WTC11 (cell line): ENCODE results near the gene HSDL2. TPM values are rescaled to one million over a fixed set of nuclear protein-coding genes. Genes with fewer than 3 reads are reported as not detected.

Experiments
- ATAC-seq: fragments of 200-7000 bp; cut with Tn5 transposase; 2 replicates; pipeline ENCODE4 v1.10.0; 2021; ENCODE audit warnings: mild to moderate bottlenecking, moderate library complexity
- CTCF ChIA-PET: fragments of 300-600 bp; sonication (Branson Sonifier 250); formaldehyde crosslinking; loops from one replicate; lab custom pipeline; 2021; ENCODE audit warnings: antibody characterized with exemption; lab: Charles Lee
- POLR2A ChIA-PET: fragments of 350-600 bp; sonication (Branson Sonifier 250); formaldehyde crosslinking; loops from one replicate; lab custom pipeline; 2021; ENCODE audit warnings: antibody characterized with exemption; lab: Charles Lee
- DNase-seq: peaks from one replicate; pipeline ENCODE4 v3.0.0; 2021; ENCODE audit warnings: low spot score
- H3K27ac Mint-ChIP-seq: 2 replicates; pipeline ENCODE4 v1.8.0; 2021; ENCODE audit warnings: mixed read lengths
- H3K27me3 Mint-ChIP-seq: 2 replicates; pipeline ENCODE4 v1.8.0; 2021; ENCODE audit warnings: low read depth, mild to moderate bottlenecking, moderate library complexity, mixed read lengths
- H3K36me3 Mint-ChIP-seq: 2 replicates; pipeline ENCODE4 v1.8.0; 2021; ENCODE audit warnings: mixed read lengths
- H3K4me1 Mint-ChIP-seq: 2 replicates; pipeline ENCODE4 v1.8.0; 2022; ENCODE audit warnings: mixed read lengths
- H3K4me3 Mint-ChIP-seq: 2 replicates; pipeline ENCODE4 v1.8.0; 2021; ENCODE audit warnings: mild to moderate bottlenecking, moderate library complexity, mixed read lengths
- H3K9me3 Mint-ChIP-seq: 2 replicates; pipeline ENCODE4 v1.8.0; 2021; ENCODE audit warnings: mixed read lengths
- CDX4 ChIP-seq: fragments of 250-450 bp; sonication (Bioruptor Pico); IDR thresholded peaks from 2 replicates; pipeline ENCODE4 v1.9.0; 2021; ENCODE audit warnings: moderate library complexity, mild to moderate bottlenecking, inconsistent platforms, borderline replicate concordance
- CREB1 ChIP-seq: sonication (generic); formaldehyde crosslinking; IDR thresholded peaks from 2 replicates; pipeline ENCODE4 v1.8.0; 2023; ENCODE audit warnings: mild to moderate bottlenecking, missing genetic modification reagents
- FOXK1 ChIP-seq: sonication (generic); formaldehyde crosslinking; IDR thresholded peaks from 2 replicates; pipeline ENCODE4 v1.8.0; 2022; ENCODE audit warnings: mild to moderate bottlenecking, moderate library complexity, missing genetic modification reagents
- HMGA2 ChIP-seq: fragments of 250-450 bp; sonication (Bioruptor Pico); IDR thresholded peaks from 2 replicates; pipeline ENCODE4 v1.4.0; 2021; ENCODE audit warnings: mild to moderate bottlenecking, moderate library complexity
- KAT7 ChIP-seq: sonication (generic); formaldehyde crosslinking; IDR thresholded peaks from 2 replicates; pipeline ENCODE4 v1.8.1; 2023; ENCODE audit warnings: missing genetic modification reagents, mild to moderate bottlenecking, borderline replicate concordance
- NFE2L1 ChIP-seq: sonication (generic); formaldehyde crosslinking; IDR thresholded peaks from 2 replicates; pipeline ENCODE4 v1.8.1; 2023; ENCODE audit warnings: missing genetic modification reagents
- NR1H2 ChIP-seq: sonication (generic); formaldehyde crosslinking; IDR thresholded peaks from 2 replicates; pipeline ENCODE4 v1.9.0; 2021; ENCODE audit warnings: mild to moderate bottlenecking, moderate library complexity, missing genetic modification reagents
- PRRX2 ChIP-seq: fragments of 250-450 bp; sonication (Bioruptor Pico); IDR thresholded peaks from 2 replicates; pipeline ENCODE4 v1.8.0; 2021; ENCODE audit warnings: mild to moderate bottlenecking
- SOX15 ChIP-seq: fragments of 250-450 bp; sonication (Bioruptor Pico); IDR thresholded peaks from 2 replicates; pipeline ENCODE4 v1.9.0; 2021; ENCODE audit warnings: mild to moderate bottlenecking
- TEAD1 ChIP-seq: sonication (generic); formaldehyde crosslinking; IDR thresholded peaks from 2 replicates; pipeline ENCODE4 v1.8.0; 2022; ENCODE audit warnings: mild to moderate bottlenecking, missing genetic modification reagents
- ZBTB21 ChIP-seq: sonication (generic); formaldehyde crosslinking; IDR thresholded peaks from 2 replicates; pipeline ENCODE4 v1.8.1; 2023; ENCODE audit warnings: mild to moderate bottlenecking, missing genetic modification reagents, borderline replicate concordance
- ZBTB43 ChIP-seq: sonication (generic); formaldehyde crosslinking; IDR thresholded peaks from 2 replicates; pipeline ENCODE4 v1.8.1; 2023; ENCODE audit warnings: mild to moderate bottlenecking, missing genetic modification reagents
- ZNF317 ChIP-seq: sonication (generic); formaldehyde crosslinking; IDR thresholded peaks from 2 replicates; pipeline ENCODE4 v1.8.1; 2023; ENCODE audit warnings: low read depth, mild to moderate bottlenecking, moderate library complexity, missing genetic modification reagents, borderline replicate concordance
- ZNF423 ChIP-seq: fragments of 250-450 bp; sonication (Bioruptor Pico); IDR thresholded peaks from 2 replicates; pipeline ENCODE4 v2.1.2; 2022; ENCODE audit warnings: mild to moderate bottlenecking, moderate library complexity
- ZNF425 ChIP-seq: fragments of 250-450 bp; sonication (Bioruptor Pico); conservative IDR thresholded peaks from 2 replicates; pipeline ENCODE4 v1.9.0; 2021; ENCODE audit warnings: mild to moderate bottlenecking
- ZNF532 ChIP-seq: fragments of 250-450 bp; sonication (Bioruptor Pico); IDR thresholded peaks from 2 replicates; pipeline ENCODE4 v1.9.0; 2021; ENCODE audit warnings: mild to moderate bottlenecking, borderline replicate concordance
- total RNA-seq: library from RNA; stranded (reverse); gene quantifications from 3 replicates; pipeline ENCODE4 v1.2.3, GENCODE V29; 2021
- TF ChIP-seq, protein P1 (sequence below): sonication (generic); formaldehyde crosslinking; IDR thresholded peaks from 2 replicates; pipeline ENCODE4 v1.8.1; 2022; ENCODE audit warnings: low read depth, missing genetic modification reagents, borderline replicate concordance
- TF ChIP-seq, protein P2 (sequence below): sonication (generic); formaldehyde crosslinking; IDR thresholded peaks from 2 replicates; pipeline ENCODE4 v1.8.1; 2022; ENCODE audit warnings: mild to moderate bottlenecking, moderate library complexity, missing genetic modification reagents
- TF ChIP-seq, protein P3 (sequence below): sonication (generic); formaldehyde crosslinking; conservative IDR thresholded peaks from 2 replicates; pipeline ENCODE4 v1.8.1; 2022; ENCODE audit warnings: mild to moderate bottlenecking, missing genetic modification reagents

HSDL2 gene
- total RNA-seq, 1 experiment from 2014 or later = 13.8 TPM

DNA sequence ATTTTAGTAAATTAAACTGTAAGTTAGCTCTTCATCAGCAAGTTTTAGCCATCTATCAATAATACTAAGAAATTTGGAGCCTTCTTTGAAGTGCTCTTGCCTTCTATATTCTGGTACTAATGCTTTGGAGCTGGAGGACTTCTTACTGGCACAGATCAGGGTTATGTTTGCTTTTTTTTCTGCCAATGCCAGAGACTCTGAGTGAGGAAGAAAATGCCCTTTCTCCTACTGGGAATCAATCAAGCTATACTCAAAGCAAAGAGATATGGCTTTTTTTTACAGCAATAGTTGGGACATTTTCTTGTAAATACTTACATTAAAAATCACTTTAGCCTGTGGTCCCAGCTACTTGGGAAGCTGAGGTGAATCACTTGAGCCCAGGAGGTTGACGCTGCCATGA is 4.3 kb downstream of the HSDL2 start:
- Mint-ChIP-seq H3K27ac (no peak overlapping the region), H3K27me3 (no peaks in the 10 kb centered on the region), H3K36me3 (no peaks in the 10 kb centered on the region), H3K4me1 (peaks cover 6% of the 10 kb centered on the region), H3K9me3 (no peaks in the 10 kb centered on the region), H3K4me3 (no peak overlapping the region)
- ATAC-seq (no peak), DNase-seq (no peak)
- no peak for TF ChIP-seq ZNF423 (CRISPR knock-in tag)
- no peak for TF ChIP-seq CDX4
- no peak for TF ChIP-seq NFE2L1
- TF ChIP-seq, protein P1, sequence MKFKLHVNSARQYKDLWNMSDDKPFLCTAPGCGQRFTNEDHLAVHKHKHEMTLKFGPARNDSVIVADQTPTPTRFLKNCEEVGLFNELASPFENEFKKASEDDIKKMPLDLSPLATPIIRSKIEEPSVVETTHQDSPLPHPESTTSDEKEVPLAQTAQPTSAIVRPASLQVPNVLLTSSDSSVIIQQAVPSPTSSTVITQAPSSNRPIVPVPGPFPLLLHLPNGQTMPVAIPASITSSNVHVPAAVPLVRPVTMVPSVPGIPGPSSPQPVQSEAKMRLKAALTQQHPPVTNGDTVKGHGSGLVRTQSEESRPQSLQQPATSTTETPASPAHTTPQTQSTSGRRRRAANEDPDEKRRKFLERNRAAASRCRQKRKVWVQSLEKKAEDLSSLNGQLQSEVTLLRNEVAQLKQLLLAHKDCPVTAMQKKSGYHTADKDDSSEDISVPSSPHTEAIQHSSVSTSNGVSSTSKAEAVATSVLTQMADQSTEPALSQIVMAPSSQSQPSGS (CRISPR knock-in tag) = no peak
- TF ChIP-seq SOX15 (CRISPR knock-in tag) = no peak
- no peak for TF ChIP-seq PRRX2 (CRISPR knock-in tag)
- TF ChIP-seq KAT7 (CRISPR knock-in tag) = no peak
- TF ChIP-seq ZNF425 (CRISPR knock-in tag) = no peak
- TF ChIP-seq ZNF317 (CRISPR knock-in tag) = no peak
- no peak for TF ChIP-seq CREB1 (CRISPR knock-in tag)
- ChIA-PET POLR2A (no interaction called here), CTCF (interaction anchor here (1.1 kb wide), 2 partner anchors 51 to 271 kb away, joined by 3 to 4 read pairs; partner anchors contain the start of gene PTBP3)

GRCh38 chr9:112384690-112385089 is 4.8 kb downstream of the HSDL2 start:
- POLR2A ChIA-PET = interaction anchor here (0.6 kb wide), 1 partner anchor 163 kb away, joined by 4 read pairs; no protein-coding TSS in a partner anchor
- ATAC-seq = no peak
- no peaks in the 10 kb centered on the region for H3K9me3 Mint-ChIP-seq
- no peak for TF ChIP-seq NR1H2 (CRISPR knock-in tag)
- H3K4me1 Mint-ChIP-seq = peaks cover 4% of the 10 kb centered on the region; the same call in 1 of the 2 replicates
- CTCF ChIA-PET = interaction anchor here (1.1 kb wide), 1 partner anchor 272 kb away, joined by 3 read pairs; no protein-coding TSS in a partner anchor
- no peaks in the 10 kb centered on the region for H3K27me3 Mint-ChIP-seq
- no peak overlapping the region for H3K27ac Mint-ChIP-seq
- no peaks in the 10 kb centered on the region for H3K36me3 Mint-ChIP-seq
- H3K4me3 Mint-ChIP-seq = no peak overlapping the region
- no peak for DNase-seq

DNA sequence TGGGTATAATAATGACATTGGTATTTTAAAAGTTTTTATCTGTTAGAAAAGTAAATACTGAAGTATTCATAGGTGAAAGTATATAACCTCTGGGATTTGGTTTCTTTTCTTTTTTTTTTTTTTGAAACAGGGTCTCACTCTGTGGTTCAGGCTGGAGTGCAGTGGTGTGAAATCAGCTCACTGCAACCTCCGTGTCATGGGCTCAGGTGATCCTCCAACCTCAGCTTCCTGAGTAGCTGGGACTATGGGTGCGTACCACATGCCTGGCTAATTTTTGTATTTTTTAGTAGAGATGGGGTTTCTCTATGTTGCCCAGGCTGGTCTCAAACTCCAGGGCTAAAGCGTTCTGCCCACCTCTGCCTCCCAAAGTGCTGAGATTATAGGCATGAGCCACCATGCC is 7.2 kb downstream of the HSDL2 start:
- ChIA-PET POLR2A (no interaction called here), CTCF (no interaction called here)
- 0 out of 2 replicates have a peak, but pooled peaks cover 2% of the 10 kb centered on the region for H3K4me1 Mint-ChIP-seq
- H3K36me3 Mint-ChIP-seq = no peaks in the 10 kb centered on the region
- no peak for ATAC-seq
- H3K27ac Mint-ChIP-seq = no peak overlapping the region
- no peaks in the 10 kb centered on the region for H3K27me3 Mint-ChIP-seq
- no peaks in the 10 kb centered on the region for H3K9me3 Mint-ChIP-seq
- no peak overlapping the region for H3K4me3 Mint-ChIP-seq
- no peak for DNase-seq
- TF ChIP-seq, protein P2, sequence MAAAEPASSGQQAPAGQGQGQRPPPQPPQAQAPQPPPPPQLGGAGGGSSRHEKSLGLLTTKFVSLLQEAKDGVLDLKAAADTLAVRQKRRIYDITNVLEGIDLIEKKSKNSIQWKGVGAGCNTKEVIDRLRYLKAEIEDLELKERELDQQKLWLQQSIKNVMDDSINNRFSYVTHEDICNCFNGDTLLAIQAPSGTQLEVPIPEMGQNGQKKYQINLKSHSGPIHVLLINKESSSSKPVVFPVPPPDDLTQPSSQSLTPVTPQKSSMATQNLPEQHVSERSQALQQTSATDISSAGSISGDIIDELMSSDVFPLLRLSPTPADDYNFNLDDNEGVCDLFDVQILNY (CRISPR knock-in tag) = no peak
- TF ChIP-seq NFE2L1 (no peak), HMGA2 (CRISPR knock-in tag) (no peak), PRRX2 (CRISPR knock-in tag) (no peak), TEAD1 (no peak), ZBTB43 (no peak), FOXK1 (CRISPR knock-in tag) (no peak), ZBTB21 (no peak), ZNF317 (CRISPR knock-in tag) (no peak), ZNF532 (CRISPR knock-in tag) (no peak)
- TF ChIP-seq, protein P3, sequence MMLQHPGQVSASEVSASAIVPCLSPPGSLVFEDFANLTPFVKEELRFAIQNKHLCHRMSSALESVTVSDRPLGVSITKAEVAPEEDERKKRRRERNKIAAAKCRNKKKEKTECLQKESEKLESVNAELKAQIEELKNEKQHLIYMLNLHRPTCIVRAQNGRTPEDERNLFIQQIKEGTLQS (CRISPR knock-in tag) = no peak
